ENCODE results near the gene TFAP2B. TPM values are rescaled to one million over a fixed set of nuclear protein-coding genes. Genes with fewer than 3 reads are reported as not detected.

The TFAP2B gene
- polyA plus RNA-seq, 1 donor from 2014 or later: not detected

DNA sequence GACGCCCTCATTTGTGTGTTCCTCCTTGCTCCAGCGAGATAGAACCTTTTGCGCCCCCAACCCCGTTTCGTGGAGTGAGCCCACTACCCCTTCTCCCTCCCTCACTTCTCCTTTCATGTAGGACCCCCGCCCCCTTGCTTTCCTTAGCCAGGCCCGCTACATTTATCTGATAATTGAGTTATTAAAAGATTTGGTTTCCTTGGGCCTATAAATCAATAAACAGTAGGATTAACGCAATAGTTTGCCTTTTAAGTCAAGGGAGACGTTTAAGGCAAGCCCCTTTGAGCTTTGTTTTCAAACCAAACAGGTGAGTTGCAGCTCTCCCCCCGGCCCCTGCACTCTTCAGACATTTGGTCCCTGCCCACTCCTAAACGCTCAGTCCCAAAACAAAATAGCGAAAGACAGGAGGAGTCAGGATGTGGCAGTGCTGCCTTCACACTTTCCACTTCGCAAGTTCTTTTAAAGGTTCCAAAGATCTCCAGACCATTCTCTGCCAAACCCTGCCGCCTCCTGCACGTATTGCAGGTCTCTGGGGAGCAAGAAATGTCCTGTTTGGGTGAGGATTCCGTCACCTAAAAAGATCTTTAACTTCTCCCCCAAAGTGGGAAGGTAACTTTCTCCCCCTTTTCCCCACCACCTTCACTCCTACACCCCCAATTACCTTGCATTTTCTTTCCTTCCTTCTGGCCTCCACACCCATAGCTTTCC is 27.6 kb downstream of the TFAP2B start:
- Histone ChIP-seq H3K27ac (ENCODE audit: low read length) (no peak overlapping the region), H3K4me2 (ENCODE audit: low read length) (no peak overlapping the region)

GRCh38 chr6:50846852-50847155 is 28.1 kb downstream of the TFAP2B start:
- Histone ChIP-seq H3K27me3 (ENCODE audit: insufficient read depth, low read depth, low read length) (peaks cover 100% of the 10 kb centered on the region), H3K9me3 (ENCODE audit: low read length) (no peaks in the 10 kb centered on the region), H3K27ac (ENCODE audit: low read length) (no peak overlapping the region), H3K79me2 (replicated peaks; ENCODE audit: insufficient read depth, low read length) (no peaks in the 10 kb centered on the region), H2AFZ (ENCODE audit: low read depth, low read length) (no peak overlapping the region), H3F3A (ENCODE audit: insufficient read depth, low read length, poor library complexity, severe bottlenecking) (no peaks in the 10 kb centered on the region), H3K9ac (ENCODE audit: low read length) (no peak overlapping the region), H3K4me3 (ENCODE audit: low read length) (no peak overlapping the region), H3K36me3 (ENCODE audit: insufficient read depth, low read length) (no peaks in the 10 kb centered on the region), H3K4me2 (ENCODE audit: low read length) (no peak overlapping the region), H4K20me1 (ENCODE audit: insufficient read depth) (no peaks in the 10 kb centered on the region), H3K9me2 (ENCODE audit: insufficient read depth, low read length) (no peaks in the 10 kb centered on the region)
- TF ChIP-seq POLR2AphosphoS5 (IDR thresholded peaks at IDR 0.05) (peak; percentile 15), CTCF (IDR thresholded peaks at IDR 0.05; ENCODE audit: poor library complexity, severe bottlenecking) (no peak), MXI1 (conservative IDR thresholded peaks at IDR 0.05; ENCODE audit: poor library complexity, severe bottlenecking) (no peak), SMC3 (conservative IDR thresholded peaks at IDR 0.05; ENCODE audit: poor library complexity) (no peak), REST (IDR thresholded peaks at IDR 0.05; ENCODE audit: borderline replicate concordance) (no peak)

More for the DNA sequence above, 27.6 kb downstream of the TFAP2B start:
- Histone ChIP-seq H4K20me1 (ENCODE audit: insufficient read depth) (no peaks in the 10 kb centered on the region), H3K9me2 (ENCODE audit: insufficient read depth, low read length) (no peaks in the 10 kb centered on the region), H2AFZ (ENCODE audit: low read depth, low read length) (no peak overlapping the region), H3K79me2 (replicated peaks; ENCODE audit: insufficient read depth, low read length) (no peaks in the 10 kb centered on the region), H3K36me3 (ENCODE audit: insufficient read depth, low read length) (no peaks in the 10 kb centered on the region), H3F3A (ENCODE audit: insufficient read depth, low read length, poor library complexity, severe bottlenecking) (no peaks in the 10 kb centered on the region), H3K9me3 (ENCODE audit: low read length) (no peaks in the 10 kb centered on the region), H3K27me3 (ENCODE audit: insufficient read depth, low read depth, low read length) (peaks cover 100% of the 10 kb centered on the region), H3K9ac (ENCODE audit: low read length) (no peak overlapping the region), H3K4me3 (ENCODE audit: low read length) (no peak overlapping the region)
- TF ChIP-seq EP300 (conservative IDR thresholded peaks at IDR 0.05; ENCODE audit: poor library complexity, severe bottlenecking) (no peak), RAD21 (conservative IDR thresholded peaks at IDR 0.05) (no peak), SMC3 (conservative IDR thresholded peaks at IDR 0.05; ENCODE audit: poor library complexity) (no peak), CTCF (IDR thresholded peaks at IDR 0.05; ENCODE audit: poor library complexity, severe bottlenecking) (no peak), TAF1 (IDR thresholded peaks at IDR 0.05; ENCODE audit: low read depth) (no peak), EZH2 (IDR thresholded peaks at IDR 0.05; ENCODE audit: borderline replicate concordance, insufficient read depth, low read length, poor library complexity, severe bottlenecking) (no peak), POLR2AphosphoS5 (IDR thresholded peaks at IDR 0.05) (no peak), MXI1 (conservative IDR thresholded peaks at IDR 0.05; ENCODE audit: poor library complexity, severe bottlenecking) (no peak), REST (IDR thresholded peaks at IDR 0.05; ENCODE audit: borderline replicate concordance) (no peak)

All from neural cell (in vitro differentiated cells).